ENCODE measurements around the gene RAET1L. TPM values are rescaled to one million over a fixed set of nuclear protein-coding genes. Genes with fewer than 3 reads are reported as not detected.

Gene RAET1L
- total RNA-seq, 4 donors from 2014 or later, result not detected

DNA sequence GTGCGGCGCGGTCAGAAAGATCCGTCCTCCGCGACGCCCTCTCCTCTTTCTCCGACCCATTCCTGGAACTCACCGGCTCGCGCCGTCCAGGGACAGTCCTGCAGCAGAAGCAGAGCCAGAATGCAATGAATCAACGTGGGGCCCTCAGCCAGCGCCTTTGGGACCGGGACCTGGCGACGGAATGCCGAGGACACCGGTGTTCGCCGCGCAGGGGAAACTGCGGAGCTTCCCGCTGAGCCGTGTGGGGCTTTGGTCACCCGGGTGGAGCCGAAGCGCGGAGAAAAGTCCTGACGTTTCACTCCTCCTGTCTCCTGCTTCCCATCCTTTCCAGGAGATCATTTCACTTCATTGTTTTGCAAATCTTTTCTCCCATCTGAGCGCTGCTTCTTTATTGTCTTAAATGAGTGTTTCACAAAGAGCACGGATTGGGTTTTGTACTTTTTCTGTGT is 35.1 kb downstream of the RAET1L start:
- Histone ChIP-seq H3K27ac (replicated peaks in 1 of 4) (no peak overlapping the region), H3K4me3 (peak overlapping the region; percentile 25 to 49 (median 32)), H3K36me3 (no peaks in the 10 kb centered on the region), H3K9me3 (peaks cover 0 to 25% (median 20%) of the 10 kb centered on the region in 4 donors), H3K27me3 (peaks cover 0 to 100% (median 67%) of the 10 kb centered on the region in 4 donors), H3K4me1 (peaks cover 18 to 22% (median 18%) of the 10 kb centered on the region in 4 donors)
- 1% methylated on average over 11 of the region's 32 CpGs for WGBS
- intact Hi-C loops (cut with DNase I), result no loop called here
- TF ChIP-seq POLR2A (IDR thresholded peaks at IDR 0.05; ENCODE audit: low read depth) (no peak), POLR2AphosphoS5 (IDR thresholded peaks at IDR 0.05) (no peak), EP300 (IDR thresholded peaks at IDR 0.05) (no peak)
- TF ChIP-seq, protein P1, sequence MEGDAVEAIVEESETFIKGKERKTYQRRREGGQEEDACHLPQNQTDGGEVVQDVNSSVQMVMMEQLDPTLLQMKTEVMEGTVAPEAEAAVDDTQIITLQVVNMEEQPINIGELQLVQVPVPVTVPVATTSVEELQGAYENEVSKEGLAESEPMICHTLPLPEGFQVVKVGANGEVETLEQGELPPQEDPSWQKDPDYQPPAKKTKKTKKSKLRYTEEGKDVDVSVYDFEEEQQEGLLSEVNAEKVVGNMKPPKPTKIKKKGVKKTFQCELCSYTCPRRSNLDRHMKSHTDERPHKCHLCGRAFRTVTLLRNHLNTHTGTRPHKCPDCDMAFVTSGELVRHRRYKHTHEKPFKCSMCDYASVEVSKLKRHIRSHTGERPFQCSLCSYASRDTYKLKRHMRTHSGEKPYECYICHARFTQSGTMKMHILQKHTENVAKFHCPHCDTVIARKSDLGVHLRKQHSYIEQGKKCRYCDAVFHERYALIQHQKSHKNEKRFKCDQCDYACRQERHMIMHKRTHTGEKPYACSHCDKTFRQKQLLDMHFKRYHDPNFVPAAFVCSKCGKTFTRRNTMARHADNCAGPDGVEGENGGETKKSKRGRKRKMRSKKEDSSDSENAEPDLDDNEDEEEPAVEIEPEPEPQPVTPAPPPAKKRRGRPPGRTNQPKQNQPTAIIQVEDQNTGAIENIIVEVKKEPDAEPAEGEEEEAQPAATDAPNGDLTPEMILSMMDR (IDR thresholded peaks at IDR 0.05), result no peak
- no peak for DNase-seq (ENCODE audit: extremely low spot score)

DNA sequence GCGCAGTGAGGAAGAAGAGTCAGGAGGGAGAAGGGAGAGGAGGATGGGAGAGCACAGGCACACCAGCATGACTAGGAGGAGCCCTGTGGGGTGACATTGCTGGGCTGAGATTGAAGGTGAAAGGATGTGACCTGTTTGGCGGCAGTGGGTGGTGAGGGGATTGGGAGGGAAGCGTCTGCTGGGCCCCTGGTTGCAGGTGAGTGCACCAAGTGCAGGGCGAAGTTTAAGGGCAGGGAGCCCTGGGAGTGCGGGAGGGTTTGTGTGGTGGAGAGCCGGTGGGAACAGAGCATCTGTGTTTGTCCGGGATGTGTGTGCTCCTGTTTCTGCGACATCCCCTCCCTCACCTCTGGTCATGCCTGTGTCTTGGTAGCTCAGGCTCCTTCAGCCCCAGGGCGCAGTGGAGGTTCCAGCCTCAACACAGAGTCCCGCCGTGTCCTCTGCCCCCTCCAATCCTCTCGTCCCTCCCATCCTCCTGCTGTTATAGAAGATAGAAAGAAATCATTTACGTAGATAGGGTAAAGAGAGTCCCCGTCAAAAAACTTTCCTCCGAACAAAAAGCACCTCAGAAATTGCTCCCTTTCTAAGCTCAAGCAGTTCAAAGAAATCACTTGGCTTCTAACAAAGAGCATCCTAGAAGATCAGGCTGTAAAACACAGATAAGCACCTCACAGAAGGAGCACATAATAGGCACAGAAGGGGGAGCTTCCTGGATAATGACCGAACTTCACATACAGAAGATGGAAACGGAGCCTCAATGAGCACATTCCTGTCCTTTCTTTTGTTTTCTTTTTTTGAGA is 36.6 kb downstream of the RAET1L start:
- TF ChIP-seq, protein P1 (IDR thresholded peaks at IDR 0.05), result no peak
- TF ChIP-seq EP300 (IDR thresholded peaks at IDR 0.05), result no peak
- WGBS, result 7% methylated on average over 17 of the region's 17 CpGs
- no peak overlapping the region for H3K4me3 ChIP-seq
- intact Hi-C loops (cut with DNase I), result no loop called here
- H3K27me3 ChIP-seq, result peaks cover 0 to 94% (median 69%) of the 10 kb centered on the region in 4 donors
- no peak overlapping the region for H3K27ac ChIP-seq (replicated peaks in 1 of 4)
- no peak for DNase-seq (ENCODE audit: extremely low spot score)
- peaks cover 18 to 22% (median 18%) of the 10 kb centered on the region in 4 donors for H3K4me1 ChIP-seq
- no peaks in the 10 kb centered on the region for H3K36me3 ChIP-seq
- peaks cover 0 to 25% (median 20%) of the 10 kb centered on the region in 4 donors for H3K9me3 ChIP-seq

DNA sequence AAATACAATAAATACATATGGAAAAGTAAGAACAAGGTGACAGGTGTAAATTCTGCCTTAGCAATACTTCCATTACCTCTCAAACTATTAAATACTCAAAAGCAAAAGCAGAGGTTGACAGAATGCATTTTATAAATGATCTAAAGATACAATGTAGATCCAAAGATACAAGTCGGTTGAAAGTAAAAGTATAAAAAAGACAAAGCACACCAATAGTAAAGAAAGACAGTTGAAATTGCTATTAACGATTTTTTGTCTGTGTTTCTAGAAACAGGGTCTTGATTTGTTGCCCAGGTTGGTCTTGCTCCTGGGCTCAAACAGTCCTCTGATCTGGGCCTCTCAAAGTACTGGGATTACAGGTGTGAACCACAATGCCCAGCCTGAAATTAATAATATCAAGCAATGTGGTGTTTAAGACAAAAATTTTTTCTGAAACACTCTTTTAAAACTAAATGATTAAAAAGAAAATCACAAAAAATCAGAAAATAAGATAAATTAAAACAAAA is 37.7 kb downstream of the RAET1L start:
- intact Hi-C loops (cut with DNase I), result no loop called here
- WGBS, result 63% methylated on average over 2 of the region's 2 CpGs
- Histone ChIP-seq H3K27ac (replicated peaks in 1 of 4) (no peak overlapping the region), H3K4me1 (peaks cover 18 to 22% (median 18%) of the 10 kb centered on the region in 4 donors), H3K4me3 (no peak overlapping the region), H3K9me3 (peaks cover 0 to 25% (median 20%) of the 10 kb centered on the region in 4 donors), H3K36me3 (no peaks in the 10 kb centered on the region), H3K27me3 (peaks cover 0 to 92% (median 70%) of the 10 kb centered on the region in 4 donors)
- TF ChIP-seq POLR2A (IDR thresholded peaks at IDR 0.05; ENCODE audit: low read depth) (no peak), POLR2AphosphoS5 (IDR thresholded peaks at IDR 0.05) (no peak), EP300 (IDR thresholded peaks at IDR 0.05) (no peak)
- TF ChIP-seq, protein P1 (IDR thresholded peaks at IDR 0.05), result no peak
- DNase-seq (ENCODE audit: extremely low spot score), result no peak

DNA sequence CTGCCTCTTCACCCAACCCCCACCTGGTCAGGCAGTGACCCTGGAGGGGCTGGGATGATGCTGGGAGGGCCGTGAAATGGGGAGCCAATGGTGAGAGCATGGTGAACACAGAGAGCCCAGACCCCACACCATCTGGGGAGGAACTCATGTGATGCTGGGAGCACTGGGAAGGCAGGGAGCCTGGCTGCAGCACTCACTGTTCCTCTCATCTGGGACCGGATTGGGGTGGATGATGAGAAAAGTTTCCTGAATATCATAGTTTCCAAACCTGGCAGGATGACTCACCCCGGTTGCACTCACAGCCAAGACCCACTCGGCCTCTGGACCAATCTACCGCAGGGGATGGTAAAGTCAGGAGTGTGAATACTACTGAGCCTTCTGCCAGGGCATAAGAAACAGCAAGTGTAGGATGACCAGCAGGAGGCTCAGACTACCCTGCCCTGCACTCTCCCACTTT is 39.8 kb downstream of the RAET1L start:
- DNase-seq (ENCODE audit: extremely low spot score), result no peak
- peaks cover 0 to 92% (median 55%) of the 10 kb centered on the region in 4 donors for H3K27me3 ChIP-seq
- H3K36me3 ChIP-seq, result no peaks in the 10 kb centered on the region
- no peak overlapping the region for H3K27ac ChIP-seq (replicated peaks in 1 of 4)
- peaks cover 0 to 25% (median 20%) of the 10 kb centered on the region in 4 donors for H3K9me3 ChIP-seq
- H3K4me3 ChIP-seq, result no peak overlapping the region
- peaks cover 8 to 12% (median 9%) of the 10 kb centered on the region in 4 donors for H3K4me1 ChIP-seq
- no peak for TF ChIP-seq POLR2A (IDR thresholded peaks at IDR 0.05; ENCODE audit: low read depth)
- TF ChIP-seq POLR2AphosphoS5 (IDR thresholded peaks at IDR 0.05), result no peak
- TF ChIP-seq, protein P1 (IDR thresholded peaks at IDR 0.05), result no peak
- no peak for TF ChIP-seq EP300 (IDR thresholded peaks at IDR 0.05)
- intact Hi-C loops (cut with DNase I), result no loop called here
- 36% methylated on average over 5 of the region's 5 CpGs for WGBS
